HCT116 (cell line): ENCODE data around the gene BATF2. TPM values are rescaled to one million over a fixed set of nuclear protein-coding genes. Genes with fewer than 3 reads are reported as not detected.

ENCODE experiments used
- ATAC-seq: fragments of 200-7000 bp; cut with Tn5 transposase; 2 replicates; pipeline ENCODE4 v1.9.1; 2020; ENCODE audit warnings: mild to moderate bottlenecking, moderate library complexity
- BruUV-seq: library from RNA; stranded (reverse); fragments of 400-500 nt; replicated peaks from 2 replicates; lab custom pipeline; 2021; lab: Mats Ljungman, UMichigan
- CTCF ChIA-PET: fragments of 300-600 bp; sonication (Branson Sonifier 250); formaldehyde crosslinking; loops from one replicate; lab custom pipeline; 2021; ENCODE audit warnings: antibody characterized with exemption; lab: Charles Lee
- POLR2A ChIA-PET: fragments of 300-600, 350-600 bp; sonication (Branson Sonifier 250); formaldehyde crosslinking; loops from one replicate; lab custom pipeline; 2021; ENCODE audit warnings: antibody characterized with exemption; lab: Charles Lee
- RAD21 ChIA-PET, 2 experiments: fragments of 300-600 bp; sonication (Branson Sonifier 250); formaldehyde crosslinking; loops; one replicate each; lab custom pipeline; 2023; ENCODE audit warnings: low total read pairs in 2 of 2; ENCODE audit not compliant: uncharacterized antibody in 2 of 2, unreplicated experiment in 2 of 2, low non-redundant PET in 1 of 2; lab: Charles Lee
- DNase-seq: peaks from one replicate; pipeline ENCODE4 v3.0.0-alpha.2; 2010; ENCODE audit warnings: low read depth, low spot score
- H2AFZ ChIP-seq: fragments of 200-600 bp; shearing (Covaris generic), sonication (generic); 2 replicates; pipeline ENCODE4 v1.6.1; 2017; ENCODE audit warnings: low read depth, mixed run types, mixed read lengths, antibody characterized with exemption, low read length; ENCODE audit not compliant: poor library complexity, severe bottlenecking
- H3K27ac ChIP-seq: 2 replicates; pipeline ENCODE4 v1.5.1; 2012; ENCODE audit warnings: low read depth, low read length
- H3K27me3 ChIP-seq: fragments of 200-600 bp; sonication (generic); 2 replicates; pipeline ENCODE4 v1.6.1; 2016; ENCODE audit warnings: mixed run types, low read length, mixed read lengths; ENCODE audit not compliant: insufficient read depth
- H3K36me3 ChIP-seq, 2 experiments: fragments of 200-500 bp in 1 of 2; fragments of 200-600 bp in 1 of 2; sonication (Bioruptor generic) in 1 of 2; sonication (generic) in 1 of 2; 2 replicates each; pipeline versions ENCODE4 v1.5.1 to v1.6.1; 2014 to 2016; ENCODE audit warnings: low read length in 2 of 2, inconsistent platforms in 1 of 2, mixed read lengths in 1 of 2, mixed run types in 1 of 2; ENCODE audit not compliant: insufficient read depth in 2 of 2, control insufficient read depth in 1 of 2
- H3K4me1 ChIP-seq, 2 experiments: fragments of 200-600 bp in 1 of 2; sonication (generic) in 1 of 2; 2 replicates each; pipeline versions ENCODE4 v1.5.1 to v1.6.1; 2012 to 2017; ENCODE audit warnings: low read length in 2 of 2, inconsistent platforms in 1 of 2, mild to moderate bottlenecking in 1 of 2, mixed read lengths in 1 of 2, mixed run types in 1 of 2, moderate library complexity in 1 of 2; ENCODE audit not compliant: insufficient read depth in 2 of 2, control insufficient read depth in 1 of 2
- H3K4me2 ChIP-seq: fragments of 200-600 bp; sonication (generic); 2 replicates; pipeline ENCODE4 v1.6.1; 2017; ENCODE audit warnings: mixed run types, low read length, mixed read lengths
- H3K4me3 ChIP-seq, 2 experiments: fragments of 200-600 bp in 1 of 2; sonication (generic) in 1 of 2; replicated peaks in 1 of 2; 2 replicates each; pipeline ENCODE4 v1.5.1; 2011 to 2016; ENCODE audit warnings: low read length in 2 of 2, control low read depth in 1 of 2, low read depth in 1 of 2, mild to moderate bottlenecking in 1 of 2, mixed read lengths in 1 of 2, mixed run types in 1 of 2
- H3K79me2 ChIP-seq: fragments of 200-600 bp; sonication (generic); 2 replicates; pipeline ENCODE4 v1.6.1; 2017; ENCODE audit warnings: mild to moderate bottlenecking, mixed run types, low read length, moderate library complexity, mixed read lengths; ENCODE audit not compliant: insufficient read depth
- H3K9ac ChIP-seq: fragments of 200-600 bp; sonication (generic); 2 replicates; pipeline ENCODE4 v1.6.1; 2016; ENCODE audit warnings: low read length, mixed read lengths
- H3K9me2 ChIP-seq: fragments of 200-600 bp; sonication (generic), shearing (Covaris generic); 2 replicates; pipeline ENCODE4 v1.6.1; 2017; ENCODE audit warnings: mixed run types, mild to moderate bottlenecking, moderate library complexity; ENCODE audit not compliant: insufficient read depth
- H3K9me3 ChIP-seq, 2 experiments: fragments of 200-500 bp in 1 of 2; fragments of 200-600 bp in 1 of 2; sonication (Bioruptor generic) in 1 of 2; sonication (generic) in 1 of 2; 2 replicates each; pipeline ENCODE4 v1.6.1; 2014 to 2017; ENCODE audit warnings: low read length in 2 of 2, mixed read lengths in 2 of 2, inconsistent platforms in 1 of 2, low read depth in 1 of 2, mild to moderate bottlenecking in 1 of 2, mixed run types in 1 of 2, moderate library complexity in 1 of 2; ENCODE audit not compliant: control insufficient read depth in 1 of 2, insufficient read depth in 1 of 2
- H4K20me1 ChIP-seq: fragments of 200-600 bp; sonication (generic), shearing (Covaris generic); 2 replicates; pipeline ENCODE4 v1.6.1; 2017; ENCODE audit warnings: mixed run types, mild to moderate bottlenecking, moderate library complexity; ENCODE audit not compliant: insufficient read depth
- CEBPB ChIP-seq: IDR thresholded peaks from 2 replicates; pipeline ENCODE4 v1.6.1; 2012; ENCODE audit warnings: low read depth
- ELF1 ChIP-seq: IDR thresholded peaks from 2 replicates; pipeline ENCODE4 v1.6.1; 2012; ENCODE audit warnings: low read depth, borderline replicate concordance
- FOSL1 ChIP-seq: IDR thresholded peaks from 2 replicates; pipeline ENCODE4 v1.6.1; 2012; ENCODE audit warnings: low read depth
- RAD21 ChIP-seq: IDR thresholded peaks from 2 replicates; pipeline ENCODE4 v1.6.1; 2012; ENCODE audit warnings: low read depth, mild to moderate bottlenecking
- SRF ChIP-seq: IDR thresholded peaks from 2 replicates; pipeline ENCODE4 v1.6.1; 2012; ENCODE audit warnings: low read depth
- YY1 ChIP-seq: IDR thresholded peaks from 2 replicates; pipeline ENCODE4 v1.6.1; 2011; ENCODE audit warnings: low read length, low read depth, moderate library complexity, mild to moderate bottlenecking; ENCODE audit not compliant: insufficient replicate concordance; ENCODE audit errors: extremely low read depth
- intact Hi-C: fragments of 100-400 bp; cut with micrococcal nuclease; formaldehyde crosslinking; loops from 2 replicates; pipeline ENCODE4 v1.10.0; 2022
- total RNA-seq: library from RNA; stranded (reverse); gene quantifications from one replicate; pipeline ENCODE4 v1.2.1, GENCODE V29; 2021; ENCODE audit not compliant: unreplicated experiment
- TF ChIP-seq, protein P1 (sequence below): IDR thresholded peaks from 2 replicates; pipeline ENCODE4 v1.6.1; 2012

BATF2 gene
- total RNA-seq, 1 experiment from 2014 or later = 2.1 TPM

DNA sequence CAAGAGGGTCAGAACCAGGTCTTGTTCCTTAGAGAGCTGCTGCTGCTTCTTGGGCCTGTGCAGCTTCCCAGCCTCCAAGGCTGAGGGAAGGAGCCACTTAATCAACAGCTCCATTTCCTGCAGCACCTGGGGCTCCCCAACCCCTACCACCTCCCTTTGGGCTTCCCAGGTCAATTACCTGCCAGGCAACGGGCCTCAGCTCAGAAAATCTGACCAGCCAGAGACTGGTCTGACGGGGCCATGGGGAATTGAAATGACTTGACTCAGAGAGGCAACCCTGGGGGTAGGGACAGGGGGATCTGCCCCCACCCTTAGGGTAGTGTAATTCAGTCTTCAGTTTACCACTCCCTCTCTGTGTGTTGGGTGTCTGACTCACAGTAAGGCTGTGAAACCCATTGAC, 20.1 kb downstream of the BATF2 start:
- Histone ChIP-seq H3K79me2 (no peaks in the 10 kb centered on the region), H4K20me1 (no peaks in the 10 kb centered on the region), H3K4me1 (no peaks in the 10 kb centered on the region), H3K9me2 (no peaks in the 10 kb centered on the region), H2AFZ (no peak overlapping the region), H3K9ac (no peak overlapping the region), H3K27ac (no peak overlapping the region), H3K9me3 (no peaks in the 10 kb centered on the region), H3K4me3 (no peak overlapping the region), H3K4me2 (no peak overlapping the region), H3K27me3 (no peaks in the 10 kb centered on the region), H3K36me3 (no peaks in the 10 kb centered on the region)
- DNase-seq (no peak), ATAC-seq (no peak)
- no TSS peak for BruUV-seq
- ChIA-PET POLR2A (no interaction called here), CTCF (no interaction called here), RAD21 (no interaction called here)
- intact Hi-C loops = no loop called here
- TF ChIP-seq RAD21 = no peak

GRCh38 chr11:64974124-64974523, 22.6 kb downstream of the BATF2 start:
- H3K4me3 ChIP-seq = no peak overlapping the region
- H3K27ac ChIP-seq = no peak overlapping the region
- intact Hi-C loops = no loop called here
- H3K9ac ChIP-seq = no peak overlapping the region
- ChIA-PET RAD21 (no interaction called here), CTCF (no interaction called here), POLR2A (no interaction called here)
- DNase-seq (no peak), ATAC-seq (no peak)
- H3K79me2 ChIP-seq = no peaks in the 10 kb centered on the region
- H3K4me1 ChIP-seq = peaks cover 0 to 3% of the 10 kb centered on the region in 2 experiments; a peak in 1 of 4 replicates
- no peaks in the 10 kb centered on the region for H3K9me2 ChIP-seq
- H4K20me1 ChIP-seq = no peaks in the 10 kb centered on the region
- H3K9me3 ChIP-seq = no peaks in the 10 kb centered on the region
- no peaks in the 10 kb centered on the region for H3K27me3 ChIP-seq
- no peak overlapping the region for H2AFZ ChIP-seq
- no TSS peak for BruUV-seq
- TF ChIP-seq RAD21 (no peak), CEBPB (no peak), ELF1 (no peak), YY1 (no peak), FOSL1 (no peak), SRF (no peak)
- TF ChIP-seq, protein P1, sequence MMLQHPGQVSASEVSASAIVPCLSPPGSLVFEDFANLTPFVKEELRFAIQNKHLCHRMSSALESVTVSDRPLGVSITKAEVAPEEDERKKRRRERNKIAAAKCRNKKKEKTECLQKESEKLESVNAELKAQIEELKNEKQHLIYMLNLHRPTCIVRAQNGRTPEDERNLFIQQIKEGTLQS = no peak
- no peaks in the 10 kb centered on the region for H3K36me3 ChIP-seq
- H3K4me2 ChIP-seq = no peak overlapping the region
